HepG2 (cell line): ENCODE results near the gene AZU1. TPM values are rescaled to one million over a fixed set of nuclear protein-coding genes. Genes with fewer than 3 reads are reported as not detected.

ENCODE experiments used
- AGO2 ChIP-seq: fragments of 200-400 bp; formaldehyde crosslinking; optimal IDR thresholded peaks from 2 replicates; pipeline ENCODE3; 2017; ENCODE audit warnings: mild to moderate bottlenecking, low read depth, low read length, moderate library complexity
- ATF2 ChIP-seq: sonication (generic); formaldehyde crosslinking; IDR thresholded peaks from 2 replicates; pipeline ENCODE4 v1.4.0; 2020; ENCODE audit warnings: missing genetic modification reagents
- ATRX ChIP-seq: sonication (generic); formaldehyde crosslinking; IDR thresholded peaks from 2 replicates; pipeline ENCODE4 v1.4.0; 2020; ENCODE audit warnings: missing genetic modification reagents, borderline replicate concordance
- GATAD1 ChIP-seq: IDR thresholded peaks from 2 replicates; pipeline ENCODE4 v1.6.1; 2016; ENCODE audit warnings: missing genetic modification reagents, missing compliant biosample characterization
- GATAD2A ChIP-seq: IDR thresholded peaks from 2 replicates; pipeline ENCODE4 v1.6.1; 2016
- GLMP ChIP-seq: sonication (generic); formaldehyde crosslinking; IDR thresholded peaks from 2 replicates; pipeline ENCODE4 v1.9.0; 2021; ENCODE audit warnings: missing genetic modification reagents, mild to moderate bottlenecking, borderline replicate concordance
- HDAC1 ChIP-seq: sonication (generic); formaldehyde crosslinking; IDR thresholded peaks from 2 replicates; pipeline ENCODE4 v1.5.1; 2020; ENCODE audit warnings: mild to moderate bottlenecking, missing genetic modification reagents
- KAT7 ChIP-seq: IDR thresholded peaks from 2 replicates; pipeline ENCODE4 v1.6.1; 2018; ENCODE audit warnings: borderline replicate concordance, missing compliant biosample characterization
- KDM3A ChIP-seq: IDR thresholded peaks from 2 replicates; pipeline ENCODE4 v1.6.1; 2018; ENCODE audit warnings: low read depth, missing compliant biosample characterization
- KDM5A ChIP-seq: fragments of 200-600 bp; sonication (generic); IDR thresholded peaks from 2 replicates; pipeline ENCODE4 v1.7.0; 2018; ENCODE audit warnings: antibody characterized with exemption, mild to moderate bottlenecking, low read length, borderline replicate concordance
- MIER3 ChIP-seq: IDR thresholded peaks from 2 replicates; pipeline ENCODE4 v1.6.1; 2016; ENCODE audit warnings: missing compliant biosample characterization, borderline replicate concordance
- PBX3 ChIP-seq: sonication (generic); formaldehyde crosslinking; IDR thresholded peaks from 2 replicates; pipeline ENCODE4 v1.8.1; 2023; ENCODE audit warnings: missing genetic modification reagents, inconsistent platforms, borderline replicate concordance
- PLSCR1 ChIP-seq: sonication (generic); formaldehyde crosslinking; IDR thresholded peaks from 2 replicates; pipeline ENCODE4 v1.5.0; 2020; ENCODE audit warnings: missing genetic modification reagents, mild to moderate bottlenecking, borderline replicate concordance
- SIN3B ChIP-seq: fragments of 150-350 bp; IDR thresholded peaks from 2 replicates; pipeline ENCODE4 v1.6.1; 2014; ENCODE audit warnings: low read length
- TRAFD1 ChIP-seq: sonication (generic); formaldehyde crosslinking; IDR thresholded peaks from 2 replicates; pipeline ENCODE4 v1.5.1; 2020; ENCODE audit warnings: missing genetic modification reagents, mild to moderate bottlenecking, borderline replicate concordance
- YY1 ChIP-seq: IDR thresholded peaks from 2 replicates; pipeline ENCODE4 v1.6.1; 2011; ENCODE audit warnings: low read length, low read depth, moderate library complexity, mild to moderate bottlenecking; ENCODE audit not compliant: insufficient read depth, insufficient replicate concordance
- ZNF142 ChIP-seq: sonication (generic); formaldehyde crosslinking; IDR thresholded peaks from 2 replicates; pipeline ENCODE4 v1.4.0; 2020; ENCODE audit warnings: missing genetic modification reagents
- polyA plus RNA-seq, 8 experiments: library from polyadenylated mRNA; depleted of rRNA in 3 of 8; stranded (reverse) in 7 of 8; unstranded in 1 of 8; fragments of >200 nt; fragmentation: Illumina TruSeq in 4 of 8; extraction: Trizol in 4 of 8; gene quantifications; 2 replicates each; pipeline versions ENCODE4 v1.2.1 to v1.2.3, GENCODE V29; 2011 to 2016; ENCODE audit warnings: low read depth in 4 of 8, missing spikeins in 1 of 8, mixed read lengths in 1 of 8; ENCODE audit not compliant: insufficient read depth in 1 of 8
- total RNA-seq, 5 experiments: library from RNA; depleted of rRNA; stranded (reverse); fragments of >200 nt; fragmentation: Illumina TruSeq; extraction: Trizol; gene quantifications; 2 replicates each; pipeline ENCODE4 v1.2.3, GENCODE V29; 2016; ENCODE audit warnings: low read depth in 1 of 5

Gene AZU1
- total and polyA plus RNA-seq, 2 of the 13 experiments (the other 11 are each of a cell fraction or from before 2014, with no cell fraction given), result not detected

- TF ChIP-seq HDAC1, result peak; percentile 45; the same call in 1 of the 2 replicates
- no peak; the same call in 1 of the 2 replicates for TF ChIP-seq TRAFD1 (CRISPR knock-in tag)
- TF ChIP-seq ZNF142 (CRISPR knock-in tag), result no peak
- TF ChIP-seq GATAD1, result no peak
- TF ChIP-seq PBX3 (CRISPR knock-in tag), result no peak
- no peak for TF ChIP-seq PLSCR1 (CRISPR knock-in tag)
- no peak for TF ChIP-seq KAT7
- TF ChIP-seq AGO2, result no peak
- no peak for TF ChIP-seq YY1
- TF ChIP-seq KDM3A, result no peak
- TF ChIP-seq MIER3 (CRISPR knock-in tag), result no peak
- TF ChIP-seq ATRX, result no peak
- no peak for TF ChIP-seq SIN3B
- no peak for TF ChIP-seq GLMP (CRISPR knock-in tag)
- TF ChIP-seq GATAD2A (CRISPR knock-in tag), result peak; percentile 38; the same call in 1 of the 2 replicates
- TF ChIP-seq KDM5A, result no peak
- TF ChIP-seq ATF2 (CRISPR knock-in tag), result no peak
These were observed 38.5 kb upstream of the AZU1 start (continued) for GRCh38 chr19:788983-789700.
